ENCODE data around the gene GFRA1. TPM values are rescaled to one million over a fixed set of nuclear protein-coding genes. Genes with fewer than 3 reads are reported as not detected.

The GFRA1 gene
- total RNA-seq, 1 donor from 2014 or later = 122 TPM

DNA sequence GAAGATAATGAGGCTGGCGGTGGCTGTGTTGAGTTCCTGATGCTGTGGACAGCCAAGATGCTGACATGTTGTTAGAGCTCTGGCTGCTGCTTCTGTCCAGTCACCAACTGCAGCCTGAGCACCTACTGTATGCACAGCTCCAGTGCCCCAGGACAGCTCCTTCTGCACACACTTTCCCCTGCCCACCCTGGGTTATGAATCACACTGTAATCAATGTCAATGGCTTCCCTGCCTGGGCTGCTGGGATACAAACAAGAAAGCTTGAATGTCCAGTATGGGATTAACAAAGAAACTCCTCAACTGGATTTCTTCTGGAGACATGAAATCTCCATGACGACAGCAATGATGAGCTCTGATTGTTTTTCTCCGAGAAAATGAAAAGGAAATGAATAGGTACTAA lies 172.0 kb downstream of the GFRA1 start:
- DNase-seq = no peak

DNA sequence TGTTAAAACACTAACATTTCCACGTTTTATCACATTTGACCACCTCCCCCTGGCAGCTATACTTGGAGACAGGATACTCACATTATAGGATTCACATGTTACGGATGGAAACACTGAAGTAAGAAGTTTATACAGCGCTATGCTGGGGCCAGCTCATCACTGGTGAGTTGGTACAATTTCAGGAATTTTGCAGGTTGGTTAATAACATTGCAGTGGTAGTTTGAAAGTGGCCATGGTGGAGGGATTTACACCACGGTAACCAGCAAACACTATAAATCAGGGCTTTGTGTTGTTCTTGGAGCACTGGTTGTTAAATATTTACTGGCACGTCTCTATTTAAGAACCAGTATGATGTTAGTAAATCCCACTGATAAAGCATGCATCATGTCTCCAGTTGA lies 174.0 kb downstream of the GFRA1 start:
- DNase-seq = no peak

DNA sequence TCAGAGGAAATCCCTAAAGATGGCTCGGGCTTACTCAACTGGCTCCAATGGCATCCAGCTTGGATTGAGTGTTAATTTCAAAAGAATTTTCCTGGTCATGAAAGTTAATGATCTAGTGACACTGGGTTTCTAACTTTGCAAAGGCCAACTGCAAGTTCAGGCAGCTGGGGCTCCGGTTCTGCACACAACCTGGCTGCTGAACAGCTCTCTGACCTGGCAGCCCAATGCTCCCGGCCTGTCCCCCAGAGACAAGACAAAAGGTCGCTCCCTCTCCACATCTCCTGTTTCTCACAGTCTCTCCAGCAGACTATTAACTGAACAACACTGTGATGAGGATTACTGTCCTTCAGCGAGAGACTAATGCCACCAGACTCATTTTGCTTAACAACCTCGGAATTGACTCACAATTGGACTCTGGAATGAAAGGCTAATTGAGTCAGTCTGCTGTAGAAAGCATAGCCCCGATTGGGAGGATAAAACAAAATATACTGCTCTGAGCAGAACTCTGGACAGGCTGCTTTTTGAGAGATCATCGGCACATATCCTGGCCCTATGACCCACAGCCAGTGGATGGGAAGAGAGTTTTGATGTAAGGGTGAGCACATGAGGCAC lies 174.5 kb downstream of the GFRA1 start:
- peak; percentile 22 for DNase-seq

DNA sequence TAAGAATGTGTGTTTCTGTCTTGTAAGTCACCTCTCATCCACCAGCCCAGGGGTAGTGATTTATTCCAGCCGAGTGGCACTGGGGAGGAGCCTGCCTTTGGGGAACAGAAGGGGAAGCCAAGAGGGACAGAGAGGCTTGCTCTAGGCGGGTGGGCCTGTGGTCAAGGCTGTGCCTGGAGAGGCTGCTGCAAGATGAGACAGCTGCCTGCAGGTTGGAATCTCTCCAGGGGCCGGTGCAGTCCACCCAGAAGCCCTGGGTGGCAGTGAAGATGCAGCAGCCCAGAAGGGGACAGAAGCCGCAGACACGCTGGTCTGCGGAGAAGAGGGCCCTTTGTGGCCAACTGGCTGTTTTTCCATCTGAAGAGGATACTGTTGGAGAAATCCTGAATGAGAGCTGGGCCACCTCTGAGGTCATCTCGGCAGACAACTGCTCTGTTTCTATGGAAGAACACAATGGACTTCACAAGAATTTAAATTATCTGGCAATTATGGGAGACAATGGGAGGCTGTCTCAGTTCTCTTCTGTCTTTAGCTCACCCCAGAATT lies 175.7 kb downstream of the GFRA1 start:
- peak; percentile 50 for DNase-seq

DNA sequence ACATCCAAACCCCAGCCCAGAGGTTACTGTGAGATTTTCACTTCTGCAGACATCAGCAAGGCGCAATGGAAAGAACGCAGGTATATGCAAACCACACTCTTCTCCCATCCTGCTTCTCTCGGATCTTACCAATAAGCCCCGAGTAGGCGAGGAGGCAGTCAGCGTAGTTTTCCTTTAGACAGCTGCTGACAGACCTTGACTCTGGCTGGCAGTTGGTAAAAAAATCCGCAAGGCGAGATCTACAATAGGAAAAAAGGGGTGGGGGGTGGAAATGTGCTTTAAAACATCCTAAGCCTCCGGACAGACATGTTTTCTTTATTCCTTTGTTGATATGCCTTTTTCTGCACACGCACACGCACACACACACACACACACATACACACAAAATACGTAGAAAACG lies 176.5 kb downstream of the GFRA1 start:
- peak; percentile 68 for DNase-seq

DNA sequence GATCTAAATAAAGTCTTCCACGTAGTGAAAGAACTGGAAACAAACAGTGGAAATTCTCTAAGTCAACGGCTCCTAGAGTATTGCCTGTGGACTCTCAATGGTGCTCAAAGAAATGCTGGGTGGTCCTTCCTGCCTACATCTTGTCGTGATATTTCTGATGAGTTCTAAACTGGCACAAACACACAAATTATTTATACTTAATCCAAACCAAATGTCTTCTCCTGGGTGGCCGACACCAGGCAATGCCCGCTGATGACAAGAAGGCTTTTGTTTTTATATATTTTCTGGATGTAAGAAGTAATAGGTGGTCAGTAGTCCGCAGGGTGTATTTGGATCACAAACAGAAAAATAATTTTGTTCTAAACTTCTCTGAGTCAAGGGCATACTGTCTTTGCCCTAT lies 178.7 kb downstream of the GFRA1 start:
- no peak for DNase-seq

DNA sequence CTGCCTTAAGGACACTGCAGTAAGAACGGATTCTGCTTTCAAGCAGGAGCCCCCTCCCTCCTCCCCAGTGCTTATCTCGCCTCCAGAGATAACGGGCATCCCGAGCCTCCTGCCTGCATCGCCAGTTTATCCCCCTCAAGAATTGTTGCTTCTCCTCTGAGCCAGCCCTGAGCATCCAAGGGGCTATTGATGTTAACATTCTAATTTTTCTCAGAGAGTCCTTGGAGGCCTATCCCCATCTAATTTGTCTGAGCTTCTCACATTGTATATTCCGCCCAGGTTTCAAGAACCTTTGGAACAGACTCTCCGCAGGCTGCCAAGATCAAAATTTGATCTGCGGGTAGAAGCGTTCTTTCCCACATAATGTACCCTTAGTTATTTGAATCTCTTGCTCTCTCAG lies 180.0 kb downstream of the GFRA1 start:
- no peak for DNase-seq

DNA sequence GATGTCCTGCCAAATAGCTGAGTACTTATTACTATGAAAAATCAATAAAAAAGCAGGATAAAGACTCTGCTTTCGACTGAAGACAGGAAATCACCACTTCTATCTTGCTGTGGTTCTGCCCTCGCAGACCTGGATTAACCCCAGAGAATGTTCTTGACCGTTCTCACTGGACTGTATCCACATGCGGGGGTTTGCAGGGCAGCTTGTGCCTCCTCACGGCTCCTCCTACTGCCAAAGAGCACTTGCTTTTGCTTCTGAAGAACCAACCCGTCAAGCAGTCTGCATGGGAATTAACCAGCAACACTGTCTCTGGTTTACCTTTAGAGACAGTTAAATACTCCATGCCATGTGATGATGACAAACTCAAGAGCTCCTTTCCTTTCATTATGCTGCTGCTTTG lies 184.0 kb downstream of the GFRA1 start:
- DNase-seq = no peak

DNA sequence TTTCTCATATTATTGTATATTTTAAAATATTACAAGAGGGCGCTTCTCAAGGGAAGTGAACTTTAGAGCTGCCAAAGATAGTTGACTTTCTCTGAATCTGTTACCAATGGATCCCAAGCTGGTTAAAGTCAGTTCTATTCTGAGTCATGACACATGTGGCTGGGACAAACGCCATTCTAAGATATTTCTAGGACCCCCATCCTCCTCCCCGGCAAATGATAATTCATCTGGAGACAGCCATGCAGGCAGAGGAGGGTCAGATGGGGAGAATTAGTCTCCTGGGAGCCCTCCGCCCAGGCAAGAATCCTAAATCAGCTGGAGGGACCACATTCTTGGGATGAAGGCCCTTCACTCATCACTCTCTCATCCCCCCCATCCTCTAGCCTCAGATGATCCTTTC lies 187.7 kb downstream of the GFRA1 start:
- DNase-seq = no peak

DNA sequence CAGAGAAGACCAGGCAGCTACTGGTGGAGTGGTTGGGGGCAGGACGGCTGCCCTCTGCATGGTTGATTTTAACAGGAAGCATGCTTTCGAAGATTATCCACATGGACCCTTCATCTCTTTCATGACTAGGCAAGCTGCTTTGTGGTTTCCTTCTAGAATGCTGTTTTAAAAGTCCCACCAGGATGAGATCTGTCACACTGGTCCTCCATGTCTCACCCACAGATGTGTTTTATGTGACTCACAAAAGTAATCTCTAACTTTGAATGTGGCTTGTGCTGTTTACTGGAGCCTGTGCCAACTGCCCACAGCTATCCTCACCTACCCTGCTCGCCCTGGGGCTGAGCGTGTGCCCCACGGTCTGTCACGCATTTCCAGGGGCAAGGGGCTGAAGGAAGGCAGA lies 188.8 kb downstream of the GFRA1 start:
- DNase-seq = no peak

DNA sequence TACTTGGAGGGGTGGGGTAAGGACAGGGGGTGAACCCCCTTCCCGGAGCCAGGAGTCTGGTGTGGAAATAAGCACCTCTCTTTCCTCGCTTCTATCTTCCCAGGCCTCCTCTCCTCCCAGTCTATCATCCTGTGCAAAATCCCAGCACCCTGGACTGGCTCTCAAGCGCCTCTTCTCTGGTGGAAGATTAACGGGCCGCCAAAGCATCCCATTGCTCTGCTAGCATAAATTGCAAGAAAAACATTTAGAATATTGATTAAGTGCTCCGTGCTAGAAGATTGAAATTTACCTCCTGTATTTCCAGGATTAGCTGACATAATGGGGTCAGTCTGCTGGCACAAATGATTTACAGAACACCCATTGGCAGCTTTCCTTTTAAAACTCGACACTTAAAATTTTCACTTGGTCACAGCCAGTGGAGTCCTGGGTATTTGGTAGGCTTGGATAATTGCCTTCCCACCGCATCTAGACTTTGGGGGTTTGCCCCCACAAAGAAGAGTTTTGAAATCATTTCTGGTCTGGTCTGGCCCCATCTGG lies 189.7 kb downstream of the GFRA1 start:
- DNase-seq = no peak

DNA sequence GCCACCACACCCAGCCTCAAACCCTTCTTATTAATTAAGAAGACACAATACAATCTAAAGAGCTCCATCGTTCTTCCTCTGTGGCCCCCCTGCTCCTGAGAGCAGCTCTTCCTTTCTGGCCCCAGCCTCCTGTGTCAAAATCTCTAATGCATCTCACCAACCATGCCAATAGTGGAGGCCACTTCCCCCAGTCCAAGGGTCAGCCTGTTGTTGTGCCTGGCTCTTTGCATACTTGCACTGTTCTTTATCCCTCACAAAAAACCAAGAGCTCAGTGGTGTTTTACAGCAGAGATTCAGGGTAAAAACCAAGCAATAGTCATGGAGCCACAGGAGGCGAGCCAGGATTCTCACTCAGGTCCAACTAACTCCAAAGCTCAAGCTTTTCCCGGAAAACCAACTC lies 190.2 kb downstream of the GFRA1 start:
- DNase-seq = no peak

DNA sequence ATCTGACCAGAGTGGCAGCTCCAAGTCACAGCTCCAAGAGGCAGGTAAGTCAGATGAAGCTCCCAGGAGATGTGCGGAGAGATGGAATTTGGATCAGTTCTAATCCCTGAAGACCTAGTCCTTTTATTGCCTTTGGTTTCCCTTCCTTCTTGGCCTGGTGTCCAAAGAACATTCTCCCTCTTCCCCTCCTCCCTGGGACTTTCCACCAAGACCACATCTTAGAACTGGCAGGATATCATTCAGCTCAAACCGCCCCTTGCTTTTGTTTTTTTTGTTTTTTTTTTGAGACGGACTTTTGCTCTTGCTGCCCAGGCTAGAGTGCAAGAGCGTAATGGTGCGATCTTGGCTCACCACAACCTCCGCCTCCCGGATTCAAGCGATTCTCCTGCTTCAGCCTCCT lies 190.8 kb downstream of the GFRA1 start:
- DNase-seq = no peak

DNA sequence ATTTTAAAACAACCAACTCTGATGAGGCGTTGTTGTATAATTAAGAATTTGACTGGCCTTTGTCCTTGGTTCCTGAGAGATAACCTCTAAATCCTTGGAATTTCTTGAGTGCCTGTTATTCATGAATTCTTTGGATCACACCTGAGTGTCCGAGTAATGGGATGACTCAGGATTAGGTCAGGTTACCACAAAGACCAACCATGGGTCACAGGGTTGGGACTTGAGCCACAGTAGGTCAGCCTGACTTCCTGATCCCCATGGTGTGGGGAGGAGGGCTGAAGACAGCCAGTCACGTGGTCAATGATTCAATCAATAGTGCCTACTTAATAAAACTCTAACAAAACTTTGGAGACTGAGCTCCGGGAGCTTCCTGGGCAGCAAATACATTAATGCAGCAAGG lies 192.5 kb downstream of the GFRA1 start:
- DNase-seq = no peak

DNA sequence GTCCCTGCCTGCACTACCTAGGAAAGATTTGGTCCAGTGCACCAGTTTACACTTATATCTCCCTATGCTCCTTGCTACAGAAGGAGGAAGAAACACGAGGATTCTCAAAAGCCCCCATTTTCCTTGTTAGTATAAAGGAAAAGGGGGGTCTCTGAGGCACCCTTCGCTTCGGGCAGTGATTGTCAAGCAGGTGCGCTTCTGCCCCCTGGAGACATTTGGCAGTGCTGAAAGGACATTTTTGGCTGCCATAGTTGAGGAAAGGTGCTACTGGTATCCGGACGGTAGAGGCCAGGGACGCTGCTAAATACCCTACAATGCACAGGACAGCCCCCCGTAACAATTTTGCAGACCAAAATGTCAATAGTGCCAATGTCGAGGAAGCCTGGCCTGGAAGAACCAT lies 193.7 kb downstream of the GFRA1 start:
- DNase-seq = no peak

DNA sequence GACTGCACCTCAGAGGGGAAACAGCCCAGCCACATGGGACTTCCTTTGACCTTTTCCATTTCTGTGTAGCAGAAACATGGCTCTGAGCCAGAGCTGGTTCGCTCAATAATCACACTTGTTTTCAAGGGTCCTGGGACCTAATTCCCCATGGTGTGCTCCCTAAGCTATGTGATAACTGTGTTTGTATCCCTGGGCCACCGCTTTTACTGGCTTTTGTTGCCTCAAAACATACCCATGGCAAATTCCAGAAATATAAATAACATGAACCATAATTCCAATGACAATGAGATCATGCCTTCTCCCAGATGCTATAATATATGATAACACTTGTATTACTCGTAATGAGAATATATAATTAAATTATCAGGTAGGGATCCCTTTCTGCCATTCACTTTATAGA lies 196.4 kb downstream of the GFRA1 start:
- DNase-seq = no peak

DNA sequence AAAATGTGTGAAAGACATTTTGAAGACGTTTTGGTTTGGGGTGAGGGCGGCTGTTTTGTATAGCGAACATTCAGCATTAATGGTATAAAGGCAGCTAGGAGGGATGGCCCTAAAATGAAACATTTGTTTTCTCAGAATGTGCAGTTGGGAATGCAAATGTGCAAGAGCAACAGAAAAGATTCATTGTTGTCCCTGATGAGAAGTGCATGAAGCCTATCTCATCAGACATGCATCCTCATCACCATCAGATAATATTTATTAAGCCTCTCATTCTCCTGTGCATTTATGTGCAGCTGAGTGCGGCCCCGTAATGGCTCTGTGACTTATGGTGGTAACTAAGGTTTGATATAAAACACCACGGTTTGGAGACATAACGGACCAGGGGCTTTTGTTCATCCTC lies 199.5 kb downstream of the GFRA1 start:
- DNase-seq = no peak

DNA sequence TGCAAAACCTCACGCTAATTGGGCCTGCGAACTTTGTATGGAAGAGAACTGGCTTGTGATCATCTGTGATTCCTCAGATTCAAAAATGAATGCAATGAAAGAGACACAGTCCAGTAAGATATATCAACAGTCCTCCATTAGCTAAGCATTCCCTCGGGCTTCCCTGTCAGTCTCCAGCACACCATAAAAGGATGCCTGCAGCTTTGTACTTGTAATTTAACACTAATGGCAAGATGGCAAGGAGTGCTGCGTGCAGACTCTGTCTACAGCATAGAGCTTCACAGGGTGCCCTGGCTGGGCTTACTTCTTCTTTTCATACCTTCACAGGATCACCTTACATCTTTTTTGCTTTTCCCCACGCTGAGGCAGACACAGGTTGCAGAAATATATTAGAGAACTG lies 200.0 kb downstream of the GFRA1 start:
- peak; percentile 44 for DNase-seq

DNA sequence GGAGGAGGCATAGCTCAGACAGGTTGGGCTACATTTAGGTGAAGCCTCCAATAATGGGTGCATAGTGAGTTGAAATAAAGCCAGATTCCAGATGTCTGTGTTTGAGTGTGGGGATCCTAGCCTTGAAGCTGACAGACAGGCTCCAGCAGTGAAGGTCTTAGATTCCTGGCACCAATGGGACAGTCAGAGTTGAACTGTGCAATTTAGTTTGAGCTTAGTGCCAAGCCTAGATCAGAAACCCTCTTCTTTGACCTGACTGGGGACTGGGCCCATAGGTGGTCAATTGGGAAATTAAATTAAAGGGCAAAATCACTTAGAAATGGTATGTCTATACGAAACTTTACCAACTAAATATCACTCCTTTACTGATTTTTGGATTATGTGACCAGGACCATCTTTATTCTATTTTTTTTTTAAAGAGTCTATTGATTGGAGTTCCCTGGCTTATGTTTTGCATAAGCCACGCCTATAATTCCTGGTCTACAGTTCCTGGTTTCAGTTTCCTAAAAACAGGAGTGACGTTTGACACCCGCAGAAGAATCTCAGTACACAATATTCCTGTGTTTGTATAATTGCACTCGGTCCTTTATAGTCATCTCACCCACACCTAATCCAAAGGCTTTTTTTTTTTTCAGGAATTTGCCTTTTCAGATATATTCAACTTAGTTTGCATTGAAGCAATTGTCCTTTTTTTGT lies 201.4 kb downstream of the GFRA1 start:
- DNase-seq = no peak

DNA sequence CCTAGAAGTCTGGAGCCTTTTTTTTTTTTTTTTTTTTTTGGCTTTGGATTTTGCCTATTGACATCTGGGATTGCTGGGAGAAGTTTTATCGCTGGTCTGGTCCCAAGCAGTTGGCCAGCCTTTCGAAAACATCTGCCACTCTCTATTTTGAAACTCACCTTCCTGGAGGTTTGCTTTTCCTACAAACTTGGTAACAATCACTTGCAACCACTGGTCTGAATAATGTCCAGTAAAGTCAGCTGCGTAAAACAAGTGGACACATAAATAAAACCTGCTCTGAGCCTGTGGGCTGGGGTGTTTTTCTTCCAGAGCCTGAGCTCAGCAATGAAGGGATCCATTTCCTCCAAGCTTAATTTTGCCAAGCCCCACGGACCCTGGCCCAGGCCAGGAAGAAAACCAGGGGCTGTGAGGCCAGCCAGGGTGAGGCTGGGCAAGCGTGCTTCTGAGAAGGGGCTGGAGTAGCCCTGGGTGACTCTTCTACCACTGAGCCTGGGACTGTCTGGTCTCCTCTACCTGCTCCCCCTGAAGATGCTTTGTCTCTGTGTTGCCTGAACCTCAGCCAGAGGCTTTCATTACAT lies 202.2 kb downstream of the GFRA1 start:
- DNase-seq = no peak

DNA sequence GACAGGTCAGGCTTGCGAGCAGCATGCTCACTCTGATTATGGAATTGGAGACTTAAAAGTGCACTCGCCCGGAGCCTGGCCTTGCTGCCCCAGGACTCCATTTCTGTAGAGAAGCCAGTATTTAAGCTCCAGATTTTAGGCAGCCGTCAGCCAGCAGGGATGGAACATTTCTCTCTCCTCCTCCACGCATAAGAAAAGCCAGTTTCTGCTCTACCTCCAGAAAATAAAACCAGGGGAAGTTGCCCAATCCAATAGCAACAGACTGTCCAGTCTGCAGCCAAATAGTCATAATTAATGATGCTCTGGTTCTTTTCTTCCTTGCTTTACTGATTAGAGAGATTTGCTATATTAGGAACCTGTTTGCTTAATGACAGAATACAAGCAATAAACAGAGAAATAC lies 203.2 kb downstream of the GFRA1 start:
- no peak for DNase-seq

DNA sequence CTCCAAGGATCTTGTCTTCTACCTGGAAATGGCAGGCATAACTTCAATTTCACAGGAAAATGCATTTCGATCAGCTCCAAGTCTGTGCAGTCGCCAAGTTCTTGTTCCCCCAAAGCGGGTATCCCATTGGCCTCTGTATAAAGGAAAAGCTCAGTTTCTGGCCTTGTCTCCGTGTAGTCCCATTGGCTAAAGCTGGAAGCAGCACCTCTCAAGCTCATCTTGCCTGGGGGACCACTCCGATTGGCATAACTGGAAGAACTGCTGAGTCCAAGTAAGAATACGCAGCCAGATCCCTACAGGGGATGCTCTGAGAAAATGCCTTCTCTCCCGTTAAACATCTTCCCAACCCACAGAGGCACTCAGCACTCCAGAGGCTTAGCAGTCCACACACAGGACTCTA lies 205.2 kb downstream of the GFRA1 start:
- no peak for DNase-seq

DNA sequence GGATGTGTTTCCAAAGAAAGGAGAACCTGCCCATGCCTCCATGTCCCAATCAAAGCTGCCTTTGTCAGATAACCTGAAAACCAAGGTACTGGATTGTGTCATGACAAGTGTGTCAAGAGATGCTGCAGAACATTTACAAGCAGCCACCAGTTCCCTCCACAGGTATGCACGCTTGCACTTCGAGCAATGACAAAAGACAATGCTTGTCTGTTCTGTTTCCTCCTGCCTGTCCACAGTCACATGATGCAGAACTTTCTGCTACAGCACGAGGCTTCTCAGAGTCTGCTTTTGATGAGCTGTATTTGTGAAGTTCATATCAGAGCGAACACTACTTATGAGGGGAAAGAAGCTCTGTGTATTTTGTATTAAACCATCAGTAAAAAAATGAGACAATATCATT lies 209.9 kb downstream of the GFRA1 start:
- no peak for DNase-seq

DNA sequence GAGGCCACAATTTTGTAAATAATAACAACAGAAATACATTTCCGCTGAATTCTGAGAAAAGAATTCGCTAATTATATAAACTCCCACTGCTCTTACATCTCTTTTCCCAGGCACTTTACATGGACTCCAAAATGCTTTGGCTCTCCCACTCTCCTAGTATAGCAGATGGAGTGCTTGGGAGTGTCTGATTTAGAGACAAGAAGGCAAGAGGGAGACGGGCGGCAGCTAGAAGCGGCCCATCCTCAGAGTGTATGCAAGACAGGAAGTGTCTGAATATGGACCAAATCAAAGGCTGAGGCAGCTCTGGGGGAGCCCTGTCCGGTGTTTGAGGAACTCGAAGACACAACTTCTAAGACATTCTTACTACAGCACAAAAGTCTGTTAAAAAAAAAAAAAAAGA lies 212.1 kb downstream of the GFRA1 start:
- no peak for DNase-seq
